Measurements from ENCODE around the gene SPEF1. TPM values are rescaled to one million over a fixed set of nuclear protein-coding genes. Genes with fewer than 3 reads are reported as not detected.

SPEF1 gene
- total and polyA plus RNA-seq, 2 of the 4 experiments (the other 2 are of a cell fraction): 0.15 TPM; not detected in 1

- H4K20me1 ChIP-seq (ENCODE audit: insufficient read depth, low read length): no peaks in the 10 kb centered on the region
- intact Hi-C loops (cut with micrococcal nuclease) (no loop called here), in situ Hi-C loops (cut with MboI; ENCODE audit: low sequenced_read_pairs) (no loop called here), dilution Hi-C loops (cut with HindIII; ENCODE audit: low sequenced_read_pairs, unreplicated experiment) (no loop called here)
- H3K9me1 ChIP-seq (ENCODE audit: insufficient read depth, low read length): 0 out of 2 replicates have a peak, but pooled peaks cover 4% of the 10 kb centered on the region
- H4K8ac ChIP-seq (ENCODE audit: low read depth in 2 of 2, low read length in 2 of 2): no peak overlapping the region
- ChIA-PET CTCF (no interaction called here), POLR2A (ENCODE audit: unreplicated experiment) (no interaction called here)
- H3K27me3 ChIP-seq (ENCODE audit: control insufficient read depth, insufficient read depth, low read length): no peaks in the 10 kb centered on the region
- H3K27ac ChIP-seq (ENCODE audit: insufficient read depth, low read length): no peak overlapping the region
- no peak overlapping the region for H2BK5ac ChIP-seq (ENCODE audit: low read depth, low read length, poor library complexity, severe bottlenecking)
- H3K23ac ChIP-seq (ENCODE audit: low read depth, low read length): no peak overlapping the region
- H3K79me1 ChIP-seq (ENCODE audit: low read depth in 1 of 2, low read length in 2 of 2): no peaks in the 10 kb centered on the region; a peak in 1 of 4 replicates
- H3K36me3 ChIP-seq (ENCODE audit: control insufficient read depth, insufficient read depth, low read length): peaks cover 23% of the 10 kb centered on the region
- TF ChIP-seq NFE2L2 (IDR thresholded peaks at IDR 0.05; ENCODE audit: low read depth, low read length) (no peak), MAFK (IDR thresholded peaks at IDR 0.05; ENCODE audit: low read depth, low read length) (no peak), CHD1 (IDR thresholded peaks at IDR 0.05; ENCODE audit: low read depth, low read length) (no peak), POLR2A (IDR thresholded peaks at IDR 0.05; ENCODE audit: low read depth, low read length) (no peak), CEBPB (IDR thresholded peaks at IDR 0.05; ENCODE audit: low read depth, low read length) (no peak), FOS (IDR thresholded peaks at IDR 0.05; ENCODE audit: low read depth, low read length) (no peak)
- TF ChIP-seq, protein P1, sequence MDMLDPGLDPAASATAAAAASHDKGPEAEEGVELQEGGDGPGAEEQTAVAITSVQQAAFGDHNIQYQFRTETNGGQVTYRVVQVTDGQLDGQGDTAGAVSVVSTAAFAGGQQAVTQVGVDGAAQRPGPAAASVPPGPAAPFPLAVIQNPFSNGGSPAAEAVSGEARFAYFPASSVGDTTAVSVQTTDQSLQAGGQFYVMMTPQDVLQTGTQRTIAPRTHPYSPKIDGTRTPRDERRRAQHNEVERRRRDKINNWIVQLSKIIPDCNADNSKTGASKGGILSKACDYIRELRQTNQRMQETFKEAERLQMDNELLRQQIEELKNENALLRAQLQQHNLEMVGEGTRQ (IDR thresholded peaks at IDR 0.05; ENCODE audit: low read depth, low read length): no peak
- H3K9ac ChIP-seq (ENCODE audit: low read depth, low read length): no peak overlapping the region
- no peak overlapping the region for H2AK5ac ChIP-seq (ENCODE audit: low read depth, low read length)
- no peaks in the 10 kb centered on the region for H3K4me1 ChIP-seq (ENCODE audit: control insufficient read depth, insufficient read depth, low read length)
- no peak overlapping the region for H2BK120ac ChIP-seq (ENCODE audit: low read depth, low read length)
- no peak for ATAC-seq (ENCODE audit: low read depth)
- no peak overlapping the region for H3K4me3 ChIP-seq (ENCODE audit: insufficient read depth, low read depth, low read length)
- H2BK20ac ChIP-seq (ENCODE audit: low read depth, low read length): no peak overlapping the region
- no peak overlapping the region for H3K18ac ChIP-seq (ENCODE audit: low read depth, low read length)
- H2AFZ ChIP-seq (replicated peaks; ENCODE audit: low read length, poor library complexity): no peak overlapping the region
- no peak overlapping the region for H3K4me2 ChIP-seq (ENCODE audit: low read depth, low read length)
- H4K5ac ChIP-seq (ENCODE audit: low read depth, low read length): no peak overlapping the region
- no peak overlapping the region for H2AK9ac ChIP-seq (replicated peaks; ENCODE audit: low read depth, low read length, poor library complexity)
- 80% methylated on average over 1 of the region's 3 CpGs; no CpG with 5 or more reads in 1 of the 2 experiments for WGBS, 2 experiments (ENCODE audit: extremely low coverage in 2 of 2, insufficient read length in 1 of 2)
- no peak overlapping the region for H3K4ac ChIP-seq (ENCODE audit: low read depth, low read length)
- no peak overlapping the region for H4K91ac ChIP-seq (ENCODE audit: insufficient read depth, low read depth, low read length)
- H3K9me3 ChIP-seq (ENCODE audit: control insufficient read depth, insufficient read depth, low read length): no peaks in the 10 kb centered on the region
- no peak overlapping the region for H3K56ac ChIP-seq (ENCODE audit: extremely low read depth, insufficient read depth, low read length)
- no peak for DNase-seq
- BruUV-seq (replicated peaks): no TSS peak
- H2BK15ac ChIP-seq (ENCODE audit: low read depth, low read length): no peak overlapping the region
- no peak overlapping the region for H3K14ac ChIP-seq (replicated peaks; ENCODE audit: low read depth, low read length)
These were observed 47.5 kb upstream of the SPEF1 start for GRCh38 chr20:3828798-3829197.

All from IMR-90 (cell line).